HepG2 (cell line): ENCODE data around the gene TMEM218. TPM values are rescaled to one million over a fixed set of nuclear protein-coding genes. Genes with fewer than 3 reads are reported as not detected.

ENCODE experiments used
- CC2D1A ChIP-seq: sonication (generic); formaldehyde crosslinking; IDR thresholded peaks from 2 replicates; pipeline ENCODE4 v1.8.1; 2023; ENCODE audit warnings: mild to moderate bottlenecking, missing genetic modification reagents
- HNF1B ChIP-seq: sonication (generic); formaldehyde crosslinking; IDR thresholded peaks from 2 replicates; pipeline ENCODE4 v1.5.1; 2020; ENCODE audit warnings: mild to moderate bottlenecking, moderate library complexity, missing genetic modification reagents
- IRF2 ChIP-seq: IDR thresholded peaks from 2 replicates; pipeline ENCODE4 v1.6.1; 2018; ENCODE audit warnings: missing genetic modification reagents, missing compliant biosample characterization
- MAX ChIP-seq: IDR thresholded peaks from 2 replicates; pipeline ENCODE4 v1.6.1; 2012; ENCODE audit warnings: inconsistent platforms
- MXI1 ChIP-seq: IDR thresholded peaks from 3 replicates; pipeline ENCODE4 v1.6.1; 2012; ENCODE audit warnings: low read depth, low read length, inconsistent platforms, borderline replicate concordance
- POGK ChIP-seq: sonication (generic); formaldehyde crosslinking; conservative IDR thresholded peaks from 2 replicates; pipeline ENCODE4 v1.8.0; 2022; ENCODE audit warnings: mild to moderate bottlenecking, moderate library complexity, missing genetic modification reagents
- RBM39 ChIP-seq: fragments of 200-400 bp; formaldehyde crosslinking; IDR thresholded peaks from one replicate; pipeline ENCODE4 v1.6.1; 2018; ENCODE audit warnings: antibody characterized with exemption, mild to moderate bottlenecking, low read depth, low read length; ENCODE audit not compliant: poor library complexity, severe bottlenecking
- SAFB2 ChIP-seq: sonication (generic); formaldehyde crosslinking; IDR thresholded peaks from 2 replicates; pipeline ENCODE4 v1.5.1; 2020; ENCODE audit warnings: missing genetic modification reagents, low read depth, mild to moderate bottlenecking, borderline replicate concordance
- TFDP2 ChIP-seq: sonication (generic); formaldehyde crosslinking; IDR thresholded peaks from 2 replicates; pipeline ENCODE4 v1.4.0; 2020; ENCODE audit warnings: missing genetic modification reagents
- ZMYM3 ChIP-seq: sonication (generic); formaldehyde crosslinking; IDR thresholded peaks from 2 replicates; pipeline ENCODE4 v1.5.1; 2020; ENCODE audit warnings: mild to moderate bottlenecking, missing genetic modification reagents
- ZNF598 ChIP-seq: sonication (generic); formaldehyde crosslinking; IDR thresholded peaks from 2 replicates; pipeline ENCODE4 v1.5.1; 2020; ENCODE audit warnings: mild to moderate bottlenecking, missing genetic modification reagents, borderline replicate concordance
- ZNF879 ChIP-seq: sonication (generic); formaldehyde crosslinking; IDR thresholded peaks from 2 replicates; pipeline ENCODE4 v1.8.1; 2023; ENCODE audit warnings: missing genetic modification reagents
- ZZZ3 ChIP-seq: sonication (generic); formaldehyde crosslinking; IDR thresholded peaks from 2 replicates; pipeline ENCODE4 v1.4.0; 2020; ENCODE audit warnings: missing genetic modification reagents, mild to moderate bottlenecking, borderline replicate concordance
- polyA plus RNA-seq, 8 experiments: library from polyadenylated mRNA; depleted of rRNA in 3 of 8; stranded (reverse) in 7 of 8; unstranded in 1 of 8; fragments of >200 nt; fragmentation: Illumina TruSeq in 4 of 8; extraction: Trizol in 4 of 8; gene quantifications; 2 replicates each; pipeline versions ENCODE4 v1.2.1 to v1.2.3, GENCODE V29; 2011 to 2016; ENCODE audit warnings: low read depth in 4 of 8, missing spikeins in 1 of 8, mixed read lengths in 1 of 8; ENCODE audit not compliant: insufficient read depth in 1 of 8
- total RNA-seq, 5 experiments: library from RNA; depleted of rRNA; stranded (reverse); fragments of >200 nt; fragmentation: Illumina TruSeq; extraction: Trizol; gene quantifications; 2 replicates each; pipeline ENCODE4 v1.2.3, GENCODE V29; 2016; ENCODE audit warnings: low read depth in 1 of 5
- TF ChIP-seq, protein P1 (sequence below): sonication (generic); formaldehyde crosslinking; conservative IDR thresholded peaks from 2 replicates; pipeline ENCODE4 v1.8.0; 2022; ENCODE audit warnings: low read depth, missing genetic modification reagents
- TF ChIP-seq, protein P2 (sequence below): sonication (generic); formaldehyde crosslinking; IDR thresholded peaks from 2 replicates; pipeline ENCODE4 v1.9.0; 2022; ENCODE audit warnings: missing genetic modification reagents, mild to moderate bottlenecking, borderline replicate concordance
- TF ChIP-seq, protein P3 (sequence below): sonication (generic); formaldehyde crosslinking; IDR thresholded peaks from 2 replicates; pipeline ENCODE4 v1.4.0; 2020; ENCODE audit warnings: mild to moderate bottlenecking, missing genetic modification reagents
- TF ChIP-seq, protein P4 (sequence below): IDR thresholded peaks from 2 replicates; pipeline ENCODE4 v1.6.1; 2016; ENCODE audit warnings: missing compliant biosample characterization, missing genetic modification reagents, borderline replicate concordance

TMEM218 gene
- total and polyA plus RNA-seq, 2 of the 13 experiments (the other 11 are each of a cell fraction or from before 2014, with no cell fraction given), result 11.8 to 14.0 TPM

DNA sequence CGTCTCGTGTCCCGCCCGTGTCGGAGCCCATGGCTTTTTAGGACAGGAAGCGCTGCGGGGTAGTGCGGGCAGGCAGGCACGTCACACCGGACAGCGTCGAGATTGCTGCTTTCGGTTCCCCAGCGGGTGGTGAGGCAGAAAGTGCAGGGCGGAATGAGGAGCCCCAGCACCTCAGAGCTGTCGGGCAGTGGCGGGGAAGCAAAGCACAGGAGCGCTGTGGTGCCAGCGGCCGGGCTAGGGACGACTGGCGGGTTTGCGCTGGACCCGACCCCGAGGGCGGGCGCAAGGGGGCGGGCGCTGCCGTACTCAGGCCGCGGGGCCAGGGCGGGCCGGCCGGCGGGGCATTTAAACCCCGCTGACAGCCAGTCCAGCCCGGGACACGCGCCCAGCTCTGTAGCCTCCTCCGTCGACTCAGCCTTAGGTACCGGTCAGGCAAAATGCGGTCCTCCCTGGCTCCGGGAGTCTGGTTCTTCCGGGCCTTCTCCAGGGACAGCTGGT is 48.4 kb downstream of the TMEM218 start, which contains the start of gene SLC37A2 (continued):
- TF ChIP-seq HNF1B (no peak), TFDP2 (CRISPR knock-in tag) (peak; percentile 91), ZNF879 (CRISPR knock-in tag) (no peak), POGK (CRISPR knock-in tag) (peak; percentile 70; the same call in 1 of the 2 replicates), ZMYM3 (CRISPR knock-in tag) (0 out of 2 replicates have a peak, but pooled peaks have one; percentile 31), CC2D1A (CRISPR knock-in tag) (no peak), SAFB2 (peak; percentile 72; the same call in 1 of the 2 replicates), ZZZ3 (no peak), RBM39 (peak; percentile 76), MXI1 (peak; percentile 89), MAX (peak; percentile 55), IRF2 (CRISPR knock-in tag) (peak; percentile 45; the same call in 1 of the 2 replicates), ZNF598 (CRISPR knock-in tag) (peak; percentile 61; the same call in 1 of the 2 replicates)
- TF ChIP-seq, protein P1, sequence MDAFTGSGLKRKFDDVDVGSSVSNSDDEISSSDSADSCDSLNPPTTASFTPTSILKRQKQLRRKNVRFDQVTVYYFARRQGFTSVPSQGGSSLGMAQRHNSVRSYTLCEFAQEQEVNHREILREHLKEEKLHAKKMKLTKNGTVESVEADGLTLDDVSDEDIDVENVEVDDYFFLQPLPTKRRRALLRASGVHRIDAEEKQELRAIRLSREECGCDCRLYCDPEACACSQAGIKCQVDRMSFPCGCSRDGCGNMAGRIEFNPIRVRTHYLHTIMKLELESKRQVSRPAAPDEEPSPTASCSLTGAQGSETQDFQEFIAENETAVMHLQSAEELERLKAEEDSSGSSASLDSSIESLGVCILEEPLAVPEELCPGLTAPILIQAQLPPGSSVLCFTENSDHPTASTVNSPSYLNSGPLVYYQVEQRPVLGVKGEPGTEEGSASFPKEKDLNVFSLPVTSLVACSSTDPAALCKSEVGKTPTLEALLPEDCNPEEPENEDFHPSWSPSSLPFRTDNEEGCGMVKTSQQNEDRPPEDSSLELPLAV (CRISPR knock-in tag), result no peak
- TF ChIP-seq, protein P2, sequence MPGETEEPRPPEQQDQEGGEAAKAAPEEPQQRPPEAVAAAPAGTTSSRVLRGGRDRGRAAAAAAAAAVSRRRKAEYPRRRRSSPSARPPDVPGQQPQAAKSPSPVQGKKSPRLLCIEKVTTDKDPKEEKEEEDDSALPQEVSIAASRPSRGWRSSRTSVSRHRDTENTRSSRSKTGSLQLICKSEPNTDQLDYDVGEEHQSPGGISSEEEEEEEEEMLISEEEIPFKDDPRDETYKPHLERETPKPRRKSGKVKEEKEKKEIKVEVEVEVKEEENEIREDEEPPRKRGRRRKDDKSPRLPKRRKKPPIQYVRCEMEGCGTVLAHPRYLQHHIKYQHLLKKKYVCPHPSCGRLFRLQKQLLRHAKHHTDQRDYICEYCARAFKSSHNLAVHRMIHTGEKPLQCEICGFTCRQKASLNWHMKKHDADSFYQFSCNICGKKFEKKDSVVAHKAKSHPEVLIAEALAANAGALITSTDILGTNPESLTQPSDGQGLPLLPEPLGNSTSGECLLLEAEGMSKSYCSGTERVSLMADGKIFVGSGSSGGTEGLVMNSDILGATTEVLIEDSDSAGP (CRISPR knock-in tag), result peak; percentile 73; the same call in 1 of the 2 replicates
- TF ChIP-seq, protein P3, sequence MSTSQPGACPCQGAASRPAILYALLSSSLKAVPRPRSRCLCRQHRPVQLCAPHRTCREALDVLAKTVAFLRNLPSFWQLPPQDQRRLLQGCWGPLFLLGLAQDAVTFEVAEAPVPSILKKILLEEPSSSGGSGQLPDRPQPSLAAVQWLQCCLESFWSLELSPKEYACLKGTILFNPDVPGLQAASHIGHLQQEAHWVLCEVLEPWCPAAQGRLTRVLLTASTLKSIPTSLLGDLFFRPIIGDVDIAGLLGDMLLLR (CRISPR knock-in tag), result peak; percentile 61; the same call in 1 of the 2 replicates
- TF ChIP-seq, protein P4, sequence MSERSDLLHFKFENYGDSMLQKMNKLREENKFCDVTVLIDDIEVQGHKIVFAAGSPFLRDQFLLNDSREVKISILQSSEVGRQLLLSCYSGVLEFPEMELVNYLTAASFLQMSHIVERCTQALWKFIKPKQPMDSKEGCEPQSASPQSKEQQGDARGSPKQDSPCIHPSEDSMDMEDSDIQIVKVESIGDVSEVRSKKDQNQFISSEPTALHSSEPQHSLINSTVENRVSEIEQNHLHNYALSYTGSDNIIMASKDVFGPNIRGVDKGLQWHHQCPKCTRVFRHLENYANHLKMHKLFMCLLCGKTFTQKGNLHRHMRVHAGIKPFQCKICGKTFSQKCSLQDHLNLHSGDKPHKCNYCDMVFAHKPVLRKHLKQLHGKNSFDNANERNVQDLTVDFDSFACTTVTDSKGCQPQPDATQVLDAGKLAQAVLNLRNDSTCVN (CRISPR knock-in tag), result no peak
